ENCODE measurements around the gene NFYB. TPM values are rescaled to one million over a fixed set of nuclear protein-coding genes. Genes with fewer than 3 reads are reported as not detected.

The NFYB gene
- total and polyA plus RNA-seq, 2 donors (not counting 3 experiments of a cell fraction or from before 2014, with no cell fraction given) = 10.2 to 23.3 TPM

GRCh38 chr12:104166465-104166864 is 28.5 kb upstream of the NFYB start:
- CTCF ChIA-PET = interaction anchor here (1.1 to 1.8 kb wide), 2 partner anchors 11 to 28 kb away, joined by 3 to 4 read pairs; partner anchors contain the start of gene NFYB
- intact Hi-C loops (cut with micrococcal nuclease) = no loop called here
- no peak for FAIRE-seq

More at GRCh38 chr12:104166465-104166864, 28.5 kb upstream of the NFYB start:
- H3K79me2 ChIP-seq (ENCODE audit: control insufficient read depth, insufficient read depth, low read length) = no peaks in the 10 kb centered on the region
- H3K4me3 ChIP-seq (replicated peaks in 1 of 3; ENCODE audit: insufficient read depth in 1 of 3, low read depth in 1 of 3, low read length in 3 of 3) = no peak overlapping the region
- H3K9me1 ChIP-seq (replicated peaks; ENCODE audit: control insufficient read depth, extremely low read depth, insufficient read depth, low read length) = no peaks in the 10 kb centered on the region
- POLR2A ChIA-PET = no interaction called here
- H4K20me1 ChIP-seq (replicated peaks; ENCODE audit: control insufficient read depth, extremely low read depth, insufficient read depth, low read length) = no peaks in the 10 kb centered on the region
- DNase-seq (ENCODE audit: low read depth, low spot score) = no peak
- no peak overlapping the region for H3K27ac ChIP-seq (ENCODE audit: insufficient read depth, low read depth, low read length)
- H3K4me1 ChIP-seq (ENCODE audit: control insufficient read depth, extremely low read depth, insufficient read depth, low read length) = peaks cover 6% of the 10 kb centered on the region
- H3K9ac ChIP-seq (replicated peaks; ENCODE audit: extremely low read depth, insufficient read depth, low read length) = no peak overlapping the region
- dilution Hi-C loops (cut with MboI; ENCODE audit: extremely low pct_ligation_motif_present, low sequenced_read_pairs) = no loop called here
- H3K9me3 ChIP-seq (replicated peaks; ENCODE audit: control insufficient read depth, insufficient read depth, low read length) = no peaks in the 10 kb centered on the region
- no peaks in the 10 kb centered on the region for H3K27me3 ChIP-seq (ENCODE audit: control insufficient read depth in 2 of 2, insufficient read depth in 2 of 2, low read length in 2 of 2)
- BruUV-seq (replicated peaks) = no TSS peak
- H2AFZ ChIP-seq (ENCODE audit: low read depth, low read length) = no peak overlapping the region
- H3K4me2 ChIP-seq (ENCODE audit: insufficient read depth, low read length) = no peak overlapping the region
- TF ChIP-seq CTCF (IDR thresholded peaks at IDR 0.05; ENCODE audit: extremely low read depth in 1 of 2, insufficient read depth in 1 of 2, low read depth in 1 of 2, low read length in 2 of 2) (no peak), MYC (IDR thresholded peaks at IDR 0.05; ENCODE audit: low read depth, low read length) (no peak), GATA2 (IDR thresholded peaks at IDR 0.05; ENCODE audit: insufficient read depth, insufficient read length, low read depth, low read length) (no peak), MAX (IDR thresholded peaks at IDR 0.05; ENCODE audit: insufficient read depth, insufficient read length) (no peak), POLR2A (IDR thresholded peaks at IDR 0.05; ENCODE audit: low read depth, low read length) (no peak), JUN (IDR thresholded peaks at IDR 0.05; ENCODE audit: borderline replicate concordance, insufficient read depth, insufficient read length, low read depth) (no peak), POLR2AphosphoS5 (IDR thresholded peaks at IDR 0.05; ENCODE audit: insufficient read depth, low read depth, low read length) (no peak)
- no peaks in the 10 kb centered on the region for H3K36me3 ChIP-seq (ENCODE audit: control insufficient read depth in 2 of 2, extremely low read depth in 1 of 2, insufficient read depth in 2 of 2, low read length in 2 of 2)

Data from endothelial cell of umbilical vein (primary cell).